SK-N-SH treated with all-trans-retinoic acid at 6 μM for 48 hours (cell line): ENCODE results near the gene ZBTB34.

Experiments
- TF ChIP-seq, protein P1 (sequence below): fragments of 250-450 bp; sonication (Bioruptor Pico); IDR thresholded peaks from 2 replicates; pipeline ENCODE4 v1.8.0; 2020; ENCODE audit warnings: mild to moderate bottlenecking, moderate library complexity, borderline replicate concordance
- TF ChIP-seq, protein P2 (sequence below): fragments of 250-450 bp; sonication (Bioruptor Pico); IDR thresholded peaks from 2 replicates; pipeline ENCODE4 v1.8.0; 2021; ENCODE audit warnings: low read depth, mild to moderate bottlenecking, moderate library complexity, borderline replicate concordance

DNA sequence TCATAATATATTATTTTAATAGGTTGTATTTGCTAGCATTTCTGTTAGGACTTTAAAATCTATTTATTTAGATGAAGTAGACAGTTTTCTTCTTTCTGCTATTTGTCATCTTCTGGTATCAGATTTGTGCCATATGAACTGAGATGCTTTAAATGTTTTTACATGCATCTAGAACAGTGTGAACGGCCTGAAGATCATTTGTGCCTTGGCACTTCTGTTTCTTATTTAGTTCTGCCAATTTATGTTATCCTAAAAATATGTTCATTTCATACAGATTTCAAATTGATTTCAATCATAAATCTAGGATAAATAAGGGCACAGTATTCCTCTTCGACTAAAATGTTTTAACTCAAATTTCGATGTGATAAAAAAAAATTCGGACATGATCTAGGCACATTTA, 16.1 kb downstream of the ZBTB34 start:
- TF ChIP-seq, protein P1, sequence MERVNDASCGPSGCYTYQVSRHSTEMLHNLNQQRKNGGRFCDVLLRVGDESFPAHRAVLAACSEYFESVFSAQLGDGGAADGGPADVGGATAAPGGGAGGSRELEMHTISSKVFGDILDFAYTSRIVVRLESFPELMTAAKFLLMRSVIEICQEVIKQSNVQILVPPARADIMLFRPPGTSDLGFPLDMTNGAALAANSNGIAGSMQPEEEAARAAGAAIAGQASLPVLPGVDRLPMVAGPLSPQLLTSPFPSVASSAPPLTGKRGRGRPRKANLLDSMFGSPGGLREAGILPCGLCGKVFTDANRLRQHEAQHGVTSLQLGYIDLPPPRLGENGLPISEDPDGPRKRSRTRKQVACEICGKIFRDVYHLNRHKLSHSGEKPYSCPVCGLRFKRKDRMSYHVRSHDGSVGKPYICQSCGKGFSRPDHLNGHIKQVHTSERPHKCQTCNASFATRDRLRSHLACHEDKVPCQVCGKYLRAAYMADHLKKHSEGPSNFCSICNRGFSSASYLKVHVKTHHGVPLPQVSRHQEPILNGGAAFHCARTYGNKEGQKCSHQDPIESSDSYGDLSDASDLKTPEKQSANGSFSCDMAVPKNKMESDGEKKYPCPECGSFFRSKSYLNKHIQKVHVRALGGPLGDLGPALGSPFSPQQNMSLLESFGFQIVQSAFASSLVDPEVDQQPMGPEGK (CRISPR knock-in tag): no peak
- TF ChIP-seq, protein P2, sequence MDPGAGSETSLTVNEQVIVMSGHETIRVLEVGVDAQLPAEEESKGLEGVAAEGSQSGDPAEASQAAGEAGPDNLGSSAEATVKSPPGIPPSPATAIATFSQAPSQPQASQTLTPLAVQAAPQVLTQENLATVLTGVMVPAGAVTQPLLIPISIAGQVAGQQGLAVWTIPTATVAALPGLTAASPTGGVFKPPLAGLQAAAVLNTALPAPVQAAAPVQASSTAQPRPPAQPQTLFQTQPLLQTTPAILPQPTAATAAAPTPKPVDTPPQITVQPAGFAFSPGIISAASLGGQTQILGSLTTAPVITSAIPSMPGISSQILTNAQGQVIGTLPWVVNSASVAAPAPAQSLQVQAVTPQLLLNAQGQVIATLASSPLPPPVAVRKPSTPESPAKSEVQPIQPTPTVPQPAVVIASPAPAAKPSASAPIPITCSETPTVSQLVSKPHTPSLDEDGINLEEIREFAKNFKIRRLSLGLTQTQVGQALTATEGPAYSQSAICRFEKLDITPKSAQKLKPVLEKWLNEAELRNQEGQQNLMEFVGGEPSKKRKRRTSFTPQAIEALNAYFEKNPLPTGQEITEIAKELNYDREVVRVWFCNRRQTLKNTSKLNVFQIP (CRISPR knock-in tag): no peak
